GM19452 (cell line): ENCODE data around the gene LGALS1.
"Not testable (repeated sequence)": the region's sequence is repeated elsewhere in the genome, so short reads cannot be mapped to it uniquely, and the experiment has no call there.

Source experiments
- ATAC-seq: cut with Tn5 transposase; IDR thresholded peaks from one replicate; pipeline ENCODE4 v1.9.1; 2021; ENCODE audit not compliant: unreplicated experiment

LGALS1 gene

DNA sequence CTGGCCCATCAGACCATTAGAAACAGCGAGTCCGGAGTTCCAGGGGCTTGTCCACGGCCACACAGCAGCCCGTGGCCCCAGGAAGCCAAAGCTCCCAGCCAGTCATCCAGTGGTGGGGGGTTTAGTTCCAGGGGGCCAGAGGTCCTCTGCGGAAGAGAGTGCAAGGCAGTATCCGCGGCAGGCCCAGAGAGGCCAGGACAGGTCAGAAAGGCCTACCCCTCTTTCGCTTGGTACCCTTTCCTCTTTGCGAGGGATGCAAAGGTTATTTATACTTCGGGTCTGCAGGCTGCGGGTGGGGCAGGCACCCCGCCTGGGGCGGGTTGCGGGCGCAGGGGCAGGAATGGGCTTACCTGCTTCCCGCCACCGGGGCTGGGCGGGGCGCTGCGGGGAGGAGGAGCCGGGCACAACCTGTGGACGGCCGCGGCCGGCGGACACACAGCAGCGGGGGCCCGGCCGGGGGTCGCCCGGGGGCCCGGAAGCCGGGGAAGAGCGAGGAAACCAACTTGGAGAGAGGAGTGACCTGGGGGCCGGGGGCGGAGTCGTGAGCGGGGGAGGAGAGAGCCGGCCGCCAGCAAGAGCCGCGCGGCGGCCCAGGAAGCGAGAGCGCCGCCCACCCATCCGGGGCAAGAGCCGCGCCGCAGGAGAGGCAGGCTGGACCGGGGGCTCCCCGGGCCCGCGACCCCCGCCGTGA, 36.2 kb upstream of the LGALS1 start, which contains the start of gene SH3BP1:
SH3BP1 (plus strand) TSS at position 600 of the 691 bp plus-strand sequence. CDS start 119 bp downstream, outside the sequence.
- no peak for ATAC-seq

- ATAC-seq, result no peak
Measured at GRCh38 chr22:37639771-37640590, 35.5 kb upstream of the LGALS1 start.

GRCh38 chr22:37640591-37641560, 34.6 kb upstream of the LGALS1 start:
- ATAC-seq, result no peak

DNA sequence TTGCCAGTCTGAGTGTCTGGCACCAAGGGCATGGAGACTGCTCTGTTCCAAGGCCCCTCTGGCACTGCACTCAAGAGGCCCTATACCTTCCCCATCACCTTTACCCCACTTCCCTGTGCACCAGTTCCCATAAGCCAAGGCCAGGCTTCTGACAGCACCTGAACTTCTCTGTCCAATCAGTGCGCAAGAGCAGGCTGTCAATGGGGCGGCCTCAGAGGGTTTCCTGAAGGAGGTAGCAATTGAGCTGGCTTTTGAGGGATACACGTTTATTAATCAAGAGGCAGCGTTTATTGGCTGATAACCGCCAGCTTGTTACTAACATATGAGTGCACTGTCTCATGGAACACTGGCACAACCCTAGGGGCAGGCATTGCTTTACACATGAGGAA, 33.9 kb upstream of the LGALS1 start:
- no peak for ATAC-seq

DNA sequence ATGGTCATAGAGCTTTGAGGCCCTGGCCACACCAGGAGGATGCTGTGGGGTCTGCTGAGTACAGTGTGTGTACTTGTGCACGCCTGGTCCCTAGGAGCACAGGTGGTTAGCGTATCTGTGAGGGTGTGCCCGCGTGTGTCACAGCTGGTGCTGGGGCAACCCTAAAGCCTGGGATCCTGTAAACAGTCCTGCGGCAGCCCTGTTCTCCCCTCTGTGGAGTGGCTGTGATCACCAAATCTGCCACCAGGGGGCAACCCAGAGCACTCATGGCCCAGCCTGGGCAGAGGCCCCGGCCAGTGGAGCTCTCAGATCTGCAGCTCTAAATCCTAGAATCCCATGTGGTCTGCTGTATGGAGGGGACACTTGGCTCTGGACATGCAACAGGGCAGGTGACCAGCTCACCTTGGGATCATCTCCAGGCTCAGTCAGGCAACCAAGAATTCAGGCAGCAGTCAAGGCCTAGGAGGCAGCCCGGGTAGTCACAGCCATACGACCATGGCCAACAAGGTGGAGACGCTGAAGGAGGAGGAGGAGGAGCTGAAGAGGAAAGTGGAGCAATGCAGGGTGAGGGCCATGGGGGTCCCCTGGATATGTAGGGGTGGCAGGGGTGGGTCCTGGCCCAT, 32.1 kb upstream of the LGALS1 start:
- ATAC-seq, result no peak

DNA sequence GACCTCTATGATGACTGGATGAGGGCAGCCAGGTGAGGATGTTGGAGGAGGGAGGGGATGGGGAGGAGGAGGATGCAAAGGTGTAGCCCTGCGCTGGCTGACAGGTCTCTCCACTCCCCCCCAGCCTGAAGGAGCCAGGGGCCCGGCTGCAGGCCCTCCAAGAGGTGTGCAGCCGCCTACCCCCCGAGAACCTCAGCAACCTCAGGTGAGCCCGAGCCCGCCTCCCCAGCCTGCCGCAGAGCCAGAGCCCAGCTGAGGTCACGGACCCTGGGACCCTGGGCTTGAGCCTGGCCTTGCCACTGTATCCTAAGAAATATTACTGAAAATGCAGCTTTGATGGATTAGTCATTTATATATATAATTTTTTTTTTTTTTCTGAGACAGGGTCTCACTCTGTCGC, 28.1 kb upstream of the LGALS1 start:
- ATAC-seq, result no peak

- no peak for ATAC-seq
Measured at GRCh38 chr22:37647928-37648327, 27.5 kb upstream of the LGALS1 start.

- ATAC-seq, result no peak
Measured at GRCh38 chr22:37650463-37651136, 24.8 kb upstream of the LGALS1 start.

DNA sequence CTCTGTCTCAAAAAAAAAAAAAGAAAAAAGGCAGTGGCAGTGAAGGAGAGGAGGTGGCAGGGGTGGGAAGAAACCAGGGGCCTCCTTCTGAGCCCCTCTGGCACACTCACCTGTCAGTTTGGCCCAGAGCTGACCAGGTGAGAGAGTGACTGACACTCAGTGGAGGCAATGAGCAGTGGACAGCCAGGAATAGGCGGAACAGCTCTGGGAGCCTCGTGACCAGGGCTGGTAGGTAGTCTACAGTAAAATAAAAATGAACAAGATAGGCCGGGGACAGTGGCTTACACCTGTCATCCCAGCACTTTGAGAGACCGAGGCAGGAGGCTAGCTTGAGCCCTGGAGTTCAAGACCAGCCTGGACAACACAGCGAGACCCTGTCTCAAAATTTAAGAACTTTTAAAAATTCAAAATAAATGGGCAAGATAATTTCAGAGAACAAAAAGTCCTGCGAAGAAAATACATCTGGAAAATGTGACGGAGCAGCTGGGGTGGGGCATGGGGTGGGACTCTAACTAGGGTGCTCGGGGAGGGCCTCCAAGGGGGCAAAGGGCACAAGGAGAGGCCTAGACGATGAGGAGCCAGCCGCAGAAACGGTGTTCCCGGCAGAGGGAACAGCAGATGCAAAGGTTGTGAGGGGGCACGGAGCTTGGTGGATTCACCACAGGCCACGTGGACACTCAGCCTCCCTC, 20.7 kb upstream of the LGALS1 start:
- no peak for ATAC-seq

DNA sequence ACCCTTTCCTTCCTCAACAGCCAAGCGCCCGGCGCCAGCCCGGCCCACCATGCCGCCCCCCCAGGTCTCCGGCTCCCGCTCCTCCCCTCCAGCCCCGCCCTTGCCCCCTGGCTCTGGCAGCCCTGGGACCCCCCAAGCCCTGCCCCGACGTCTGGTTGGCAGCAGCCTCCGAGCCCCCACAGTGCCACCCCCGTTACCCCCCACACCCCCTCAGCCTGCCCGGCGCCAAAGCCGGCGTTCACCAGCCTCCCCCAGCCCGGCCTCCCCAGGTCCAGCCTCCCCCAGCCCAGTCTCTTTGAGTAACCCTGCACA, 20.2 kb upstream of the LGALS1 start:
- ATAC-seq, result no peak

GRCh38 chr22:37656583-37656982, 18.9 kb upstream of the LGALS1 start:
- ATAC-seq, result not testable (repeated sequence)

GRCh38 chr22:37657590-37658132, 17.8 kb upstream of the LGALS1 start:
- ATAC-seq, result no peak

- peak; percentile 79 for ATAC-seq
Measured at GRCh38 chr22:37658133-37659065, 17.0 kb upstream of the LGALS1 start, which contains the start of gene PDXP. Gene PDXP (plus strand): TSS chr22:37658723. CDS start chr22:37658783, 60 bp downstream.

DNA sequence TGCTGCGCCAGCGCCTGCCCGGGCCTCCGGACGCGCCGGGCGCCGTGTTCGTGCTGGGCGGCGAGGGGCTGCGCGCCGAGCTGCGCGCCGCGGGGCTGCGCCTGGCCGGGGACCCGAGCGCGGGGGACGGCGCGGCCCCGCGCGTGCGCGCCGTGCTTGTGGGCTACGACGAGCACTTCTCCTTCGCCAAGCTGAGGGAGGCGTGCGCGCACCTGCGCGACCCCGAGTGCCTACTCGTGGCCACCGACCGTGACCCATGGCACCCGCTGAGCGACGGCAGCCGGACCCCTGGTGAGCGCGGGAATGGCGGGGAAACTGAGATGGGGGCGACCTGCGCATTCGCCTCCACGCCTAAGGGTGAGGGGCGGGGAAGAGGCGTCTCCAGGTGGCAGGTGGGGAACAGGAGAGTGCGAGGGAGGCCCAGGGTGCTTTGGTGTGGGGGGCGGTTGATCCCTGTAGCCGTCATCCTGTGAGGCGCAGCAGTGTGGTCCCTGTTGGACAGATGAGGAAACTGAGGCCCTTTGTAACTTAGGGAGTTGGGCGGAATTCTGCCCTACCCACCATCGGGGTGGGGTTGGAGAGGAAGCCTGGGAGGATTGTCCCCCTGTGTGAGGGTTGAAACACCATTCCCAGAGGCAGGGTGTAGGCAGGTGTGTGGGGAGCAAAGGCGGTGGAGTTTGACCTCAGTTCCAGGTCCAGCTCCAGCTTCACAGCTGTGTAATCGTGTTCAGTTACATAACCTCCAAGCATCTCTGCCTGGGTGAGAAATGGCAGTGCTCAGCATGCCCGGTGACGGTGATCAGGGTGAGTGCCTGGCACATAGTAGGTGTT, 16.2 kb upstream of the LGALS1 start:
- peak; percentile 10 for ATAC-seq

DNA sequence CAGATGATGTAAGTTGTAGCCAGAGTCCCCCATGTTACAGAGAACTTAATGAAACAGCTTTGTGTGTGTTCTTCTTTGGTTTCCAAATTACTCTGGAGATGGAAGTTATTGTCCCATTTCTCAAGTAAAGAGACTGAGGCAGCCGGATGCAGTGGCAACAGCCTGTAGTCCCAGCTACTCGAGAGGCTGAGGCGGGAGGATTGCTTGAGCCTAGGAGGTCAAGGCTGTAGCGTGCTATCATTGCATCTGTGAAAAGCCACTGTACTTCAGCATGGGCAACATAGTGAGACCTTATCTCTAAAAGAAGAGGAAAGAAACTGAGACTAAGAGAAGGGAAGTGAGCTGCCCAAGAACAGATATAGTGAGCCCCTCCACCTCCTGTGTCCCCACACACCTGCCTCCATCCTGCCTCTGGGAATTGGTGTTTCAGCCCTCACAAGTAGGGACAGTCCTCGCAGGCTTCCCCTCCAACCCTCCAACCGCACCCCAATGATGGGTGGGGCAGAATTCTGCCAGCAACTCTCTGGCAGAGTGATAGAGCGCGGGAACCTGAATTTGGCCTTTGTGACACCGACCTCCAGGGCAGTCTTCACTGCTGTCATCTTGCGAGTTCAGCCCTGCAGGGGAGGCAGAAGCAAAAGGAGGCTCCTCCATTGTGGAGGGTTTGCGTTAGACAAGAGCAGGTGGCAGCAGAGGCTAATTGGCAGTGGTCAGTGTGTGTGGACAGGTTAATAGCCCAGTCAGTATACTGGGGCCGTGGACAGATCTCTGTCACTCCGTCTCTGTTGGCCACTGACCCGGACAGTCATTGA, 15.3 kb upstream of the LGALS1 start:
- ATAC-seq, result no peak

DNA sequence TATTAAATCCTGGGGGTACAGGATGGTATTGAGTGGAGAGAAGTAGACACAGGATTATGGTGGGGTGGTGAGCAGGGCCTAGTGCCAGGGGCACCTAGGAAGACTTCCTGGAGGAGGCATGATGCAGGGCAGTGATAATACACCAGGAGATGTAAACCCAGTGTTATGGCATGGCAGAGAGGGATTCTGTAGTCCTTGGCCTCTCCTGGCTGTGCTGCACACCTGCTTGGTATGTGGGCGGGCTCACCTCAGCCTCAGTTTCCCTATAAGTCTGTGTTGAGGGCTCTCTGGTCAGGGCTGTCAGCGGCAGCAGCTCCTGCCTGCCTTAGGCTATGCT, 14.8 kb upstream of the LGALS1 start:
- no peak for ATAC-seq
